GM12878 (cell line): ENCODE measurements around the gene CCNG1. TPM values are rescaled to one million over a fixed set of nuclear protein-coding genes. Genes with fewer than 3 reads are reported as not detected.

Experiments used
- ATAC-seq: fragments of 200-7000 bp; cut with Tn5 transposase; 3 replicates; pipeline ENCODE4 v1.9.1; 2020; ENCODE audit warnings: mild to moderate bottlenecking, moderate library complexity
- BruUV-seq: library from RNA; stranded (reverse); fragments of 400-500 nt; replicated peaks from 2 replicates; lab custom pipeline; 2021; lab: Mats Ljungman, UMichigan
- CTCF ChIA-PET: fragments of 300-600 bp; sonication (Branson Sonifier 250); formaldehyde crosslinking; extraction: SDS; loops from one replicate; lab custom pipeline; 2021; ENCODE audit warnings: inconsistent platforms; lab: Yijun Ruan, JAX
- POLR2A ChIA-PET: fragments of 350-600 bp; formaldehyde crosslinking; extraction: SDS; loops from one replicate; lab custom pipeline; 2021; ENCODE audit warnings: inconsistent platforms; lab: Charles Lee
- RAD21 ChIA-PET: fragments of 300-600 bp; sonication (Branson Sonifier 250); formaldehyde crosslinking; loops from one replicate; lab custom pipeline; 2023; ENCODE audit warnings: antibody characterized with exemption; ENCODE audit not compliant: unreplicated experiment; lab: Charles Lee
- SMC1A ChIA-PET: fragments of 300-600 bp; sonication (Branson Sonifier 250); formaldehyde crosslinking; loops from one replicate; lab custom pipeline; 2023; ENCODE audit not compliant: unreplicated experiment, uncharacterized antibody; lab: Charles Lee
- DNase-seq: peaks from one replicate; pipeline ENCODE4 v3.0.0-alpha.2; 2011; ENCODE audit warnings: low read depth, low spot score
- FAIRE-seq: peaks from 3 replicates; lab custom pipeline; 2011; peaks lifted over from hg19 to GRCh38; lab: Jason Lieb, UNC
- H2AFZ ChIP-seq: 2 replicates; pipeline ENCODE4 v1.6.0; 2011; ENCODE audit warnings: low read depth, low read length, control low read depth; ENCODE audit not compliant: control insufficient read depth
- H3K27ac ChIP-seq: 2 replicates; pipeline ENCODE4 v1.5.1; 2011; ENCODE audit warnings: control low read depth; ENCODE audit not compliant: control insufficient read depth, insufficient read depth
- H3K27me3 ChIP-seq, 2 experiments: replicated peaks in 1 of 2; 2 replicates each; pipeline versions ENCODE4 v1.6.0 to v1.6.1; 2011; ENCODE audit warnings: low read length in 1 of 2; ENCODE audit not compliant: control insufficient read depth in 2 of 2, insufficient read depth in 2 of 2
- H3K36me3 ChIP-seq, 2 experiments: 2 replicates each; pipeline ENCODE4 v1.5.1; 2011; ENCODE audit warnings: low read length in 1 of 2; ENCODE audit not compliant: control insufficient read depth in 2 of 2, insufficient read depth in 2 of 2
- H3K4me1 ChIP-seq: 2 replicates; pipeline ENCODE4 v1.6.1; 2011; ENCODE audit warnings: mild to moderate bottlenecking, low read length, moderate library complexity, mixed read lengths; ENCODE audit not compliant: control insufficient read depth, insufficient read depth
- H3K4me2 ChIP-seq: 2 replicates; pipeline ENCODE4 v1.6.0; 2011; ENCODE audit warnings: control low read depth; ENCODE audit not compliant: control insufficient read depth, insufficient read depth
- H3K4me3 ChIP-seq: fragments of 200-600 bp; sonication (generic); 2 replicates; pipeline ENCODE4 v1.5.1; 2016
- H3K79me2 ChIP-seq: 2 replicates; pipeline ENCODE4 v1.6.0; 2011; ENCODE audit warnings: low read length; ENCODE audit not compliant: control insufficient read depth, insufficient read depth
- H3K9ac ChIP-seq: 2 replicates; pipeline ENCODE4 v1.8.0; 2011; ENCODE audit warnings: low read length, control low read depth, mixed read lengths; ENCODE audit not compliant: control insufficient read depth, insufficient read depth
- H3K9me3 ChIP-seq: replicated peaks from 3 replicates; pipeline ENCODE4 v1.5.1; 2011; ENCODE audit warnings: mild to moderate bottlenecking, low read length; ENCODE audit not compliant: control insufficient read depth, insufficient read depth
- H4K20me1 ChIP-seq: 2 replicates; pipeline ENCODE4 v1.6.0; 2011; ENCODE audit not compliant: control insufficient read depth, insufficient read depth
- ATF3 ChIP-seq: IDR thresholded peaks from 2 replicates; pipeline ENCODE4 v1.6.1; 2011; ENCODE audit warnings: low read depth, mild to moderate bottlenecking, low read length, moderate library complexity, borderline replicate concordance; ENCODE audit errors: extremely low read depth
- BMI1 ChIP-seq: fragments of 450-650 bp; IDR thresholded peaks from 2 replicates; pipeline ENCODE4 v1.6.1; 2016; ENCODE audit warnings: mild to moderate bottlenecking, moderate library complexity, borderline replicate concordance
- CBX5 ChIP-seq: sonication (generic); IDR thresholded peaks from 2 replicates; pipeline ENCODE4 v1.6.1; 2016; ENCODE audit warnings: low read depth, moderate library complexity, mild to moderate bottlenecking, inconsistent platforms
- CHD4 ChIP-seq: fragments of 200-600 bp; sonication (generic); IDR thresholded peaks from 2 replicates; pipeline ENCODE4 v1.6.1; 2016; ENCODE audit warnings: mild to moderate bottlenecking
- CUX1 ChIP-seq: IDR thresholded peaks from 2 replicates; pipeline ENCODE4 v1.6.1; 2012; ENCODE audit warnings: improper control_type of control experiment, low read depth, low read length; ENCODE audit not compliant: insufficient replicate concordance
- ESRRA ChIP-seq: IDR thresholded peaks from 2 replicates; pipeline ENCODE4 v1.6.1; 2012; ENCODE audit warnings: mild to moderate bottlenecking, low read length, improper control_type of control experiment
- HSF1 ChIP-seq: fragments of 150-350 bp; IDR thresholded peaks from 2 replicates; pipeline ENCODE4 v1.6.1; 2014; ENCODE audit warnings: mild to moderate bottlenecking, low read depth, low read length
- IRF4 ChIP-seq: IDR thresholded peaks from 2 replicates; pipeline ENCODE4 v1.6.1; 2011; ENCODE audit warnings: low read depth, low read length
- JUND ChIP-seq: IDR thresholded peaks from 2 replicates; pipeline ENCODE4 v1.6.1; 2012; ENCODE audit warnings: low read depth, mild to moderate bottlenecking, low read length, improper control_type of control experiment, moderate library complexity
- MYC ChIP-seq: IDR thresholded peaks from 2 replicates; pipeline ENCODE4 v1.6.1; 2011; ENCODE audit warnings: mild to moderate bottlenecking, low read length, moderate library complexity, inconsistent platforms; ENCODE audit not compliant: insufficient read depth, insufficient replicate concordance, insufficient read length, severe bottlenecking
- NBN ChIP-seq: fragments of 450-650 bp; IDR thresholded peaks from 2 replicates; pipeline ENCODE4 v1.6.1; 2016
- NFYB ChIP-seq: IDR thresholded peaks from 2 replicates; pipeline ENCODE4 v1.6.1; 2011; ENCODE audit warnings: low read depth, mild to moderate bottlenecking, low read length, improper control_type of control experiment, moderate library complexity; ENCODE audit not compliant: insufficient read depth
- SMARCA5 ChIP-seq: fragments of 450-650 bp; IDR thresholded peaks from 2 replicates; pipeline ENCODE4 v1.6.1; 2017; ENCODE audit warnings: mild to moderate bottlenecking
- SP1 ChIP-seq: IDR thresholded peaks from one replicate; pipeline ENCODE4 v1.6.1; 2011; ENCODE audit warnings: low read depth, low read length
- ZBED1 ChIP-seq: IDR thresholded peaks from 2 replicates; pipeline ENCODE4 v1.6.1; 2016; ENCODE audit warnings: borderline replicate concordance
- ZNF24 ChIP-seq: fragments of 450-650 bp; IDR thresholded peaks from 2 replicates; pipeline ENCODE4 v1.6.1; 2017; ENCODE audit warnings: antibody characterized with exemption, mild to moderate bottlenecking
- ZSCAN29 ChIP-seq: fragments of 450-650 bp; IDR thresholded peaks from 2 replicates; pipeline ENCODE4 v1.6.1; 2017; ENCODE audit warnings: mild to moderate bottlenecking, moderate library complexity
- WGBS: methylation state at CpG from one replicate; pipeline ENCODE4 v1.1.6; 2016; ENCODE audit warnings: low lambda C conversion rate; ENCODE audit not compliant: insufficient replicate concordance, insufficient coverage; ENCODE audit errors: missing lambda C conversion rate; 5-methylcytosine and 5-hydroxymethylcytosine counted together
- in situ Hi-C: fragments of 300-500 bp; cut with MboI; formaldehyde crosslinking; loops from 9 replicates; pipeline ENCODE4 v1.14.3; 2018; ENCODE audit warnings: mixed read lengths
- intact Hi-C: fragments of 100-400 bp; cut with micrococcal nuclease; formaldehyde crosslinking; loops from one replicate; pipeline ENCODE4 v1.14.2; 2022; ENCODE audit not compliant: unreplicated experiment
- polyA plus RNA-seq, 11 experiments: library from polyadenylated mRNA; depleted of rRNA in 4 of 11; unstranded in 6 of 11; stranded (reverse) in 5 of 11; fragments of >200 nt; fragmentation: Nextera tagmentation in 4 of 11; fragmentation: Illumina TruSeq in 1 of 11; extraction: Ambion mirVana in 4 of 11; extraction: Trizol in 1 of 11; gene quantifications; 1 replicate in 1 of 11; 2 replicates in 10 of 11; pipeline versions ENCODE4 v1.2.1 to v1.2.3, GENCODE V29; 2011 to 2016; ENCODE audit warnings: inconsistent platforms in 2 of 11, missing spikeins in 2 of 11, low read depth in 1 of 11
- total RNA-seq, 4 experiments: library from RNA; depleted of rRNA in 3 of 4; stranded (reverse); fragments of >200 nt in 3 of 4; fragmentation: Illumina TruSeq in 1 of 4; extraction: Trizol in 1 of 4; gene quantifications; 2 replicates each; pipeline versions ENCODE4 v1.2.1 to v1.2.3, GENCODE V29; 2013 to 2021

CCNG1 gene
- total and polyA plus RNA-seq, 10 of the 15 experiments (the other 5 are each of a cell fraction or from before 2014, with no cell fraction given) = 90.1 to 274 (median 200) TPM

GRCh38 chr5:163467682-163468081, 30.3 kb downstream of the CCNG1 start:
- Histone ChIP-seq H2AFZ (peak overlapping the region; percentile 2; the same call in 1 of the 2 replicates), H3K36me3 (peaks cover 11 to 12% of the 10 kb centered on the region in 2 experiments; a peak in 3 of 4 replicates), H3K9me3 (no peaks in the 10 kb centered on the region), H3K4me3 (no peak overlapping the region), H3K4me1 (no peaks in the 10 kb centered on the region; the same call in 1 of the 2 replicates), H4K20me1 (no peaks in the 10 kb centered on the region), H3K4me2 (no peak overlapping the region), H3K27me3 (no peaks in the 10 kb centered on the region), H3K79me2 (peaks cover 27% of the 10 kb centered on the region), H3K27ac (no peak overlapping the region)
- DNase-seq (no peak), ATAC-seq (no peak), FAIRE-seq (no peak)
- SMC1A ChIA-PET = interaction anchor here (0.7 to 4.2 kb wide), 7 partner anchors 10 to 52 kb away, joined by 3 to 17 read pairs (median 3); no protein-coding TSS in a partner anchor
- CTCF ChIA-PET = interaction anchor here (1.1 to 1.5 kb wide), 4 partner anchors 7 to 40 kb away, joined by 3 to 4 read pairs (median 3); no protein-coding TSS in a partner anchor
- in situ Hi-C loops = no loop called here
- intact Hi-C loops = no loop called here
- over 99% methylated on average over 4 of the region's 4 CpGs for WGBS
- BruUV-seq = no TSS peak
- RAD21 ChIA-PET = interaction anchor here (1.4 kb wide), 1 partner anchor 35 kb away, joined by 4 read pairs; no protein-coding TSS in a partner anchor
- TF ChIP-seq JUND (no peak), MYC (no peak), ESRRA (no peak), ZSCAN29 (no peak), CBX5 (no peak), SP1 (no peak), NFYB (no peak), ZBED1 (no peak), ATF3 (no peak), HSF1 (no peak), CUX1 (no peak), ZNF24 (no peak), SMARCA5 (no peak), IRF4 (no peak), NBN (no peak), CHD4 (no peak), BMI1 (no peak)
- TF ChIP-seq, all 136 proteins: peak for 0
- no peak overlapping the region for H3K9ac ChIP-seq
- POLR2A ChIA-PET = interaction anchor here (0.7 to 4.8 kb wide), 3 partner anchors 8 to 250 kb away, joined by 5 to 17 read pairs (median 7); partner anchors contain the start of genes HMMR and NUDCD2
